Liver (tissue), 9 donors: ENCODE measurements around the gene KCTD4. TPM values are rescaled to one million over a fixed set of nuclear protein-coding genes. Genes with fewer than 3 reads are reported as not detected.

ENCODE experiments used
- DNase-seq: peaks from one replicate; pipeline ENCODE4 v3.0.0-alpha.2; 2017; ENCODE audit warnings: low spot score
- H3K27ac ChIP-seq, 2 donors: one replicate each; pipeline ENCODE4 v1.7.0; 2013; ENCODE audit warnings: inconsistent platforms in 2 of 2, low read length in 2 of 2, control low read depth in 1 of 2, low read depth in 1 of 2, mild to moderate bottlenecking in 1 of 2
- H3K27me3 ChIP-seq, 4 donors: one replicate each; pipeline versions ENCODE4 v1.6.1 to v1.7.0; 2013; ENCODE audit warnings: low read length in 3 of 4, inconsistent platforms in 1 of 4, mild to moderate bottlenecking in 1 of 4, moderate library complexity in 1 of 4; ENCODE audit not compliant: control insufficient read depth in 4 of 4, insufficient read depth in 4 of 4
- H3K36me3 ChIP-seq, 4 donors: one replicate each; pipeline versions ENCODE4 v1.6.1 to v1.7.0; 2013; ENCODE audit warnings: low read length in 3 of 4, mild to moderate bottlenecking in 3 of 4, low read depth in 1 of 4, moderate library complexity in 1 of 4; ENCODE audit not compliant: control insufficient read depth in 4 of 4, insufficient read depth in 3 of 4
- H3K4me1 ChIP-seq, 4 donors: one replicate each; pipeline versions ENCODE4 v1.6.1 to v1.7.0; 2013; ENCODE audit warnings: low read length in 3 of 4, mild to moderate bottlenecking in 3 of 4, moderate library complexity in 1 of 4; ENCODE audit not compliant: control insufficient read depth in 4 of 4, insufficient read depth in 4 of 4
- H3K4me3 ChIP-seq, 3 donors: one replicate each; pipeline versions ENCODE4 v1.6.1 to v1.7.0; 2013; ENCODE audit warnings: low read length in 3 of 3, control low read depth in 1 of 3, low read depth in 1 of 3, mild to moderate bottlenecking in 1 of 3
- H3K9ac ChIP-seq, 2 donors: one replicate each; pipeline ENCODE4 v1.7.0; 2013; ENCODE audit warnings: low read length in 2 of 2, mild to moderate bottlenecking in 2 of 2, moderate library complexity in 2 of 2, control low read depth in 1 of 2, low read depth in 1 of 2
- H3K9me3 ChIP-seq, 4 donors: one replicate each; pipeline versions ENCODE4 v1.6.1 to v1.7.0; 2013; ENCODE audit warnings: low read length in 3 of 4; ENCODE audit not compliant: control insufficient read depth in 4 of 4
- FOXA1 ChIP-seq: IDR thresholded peaks from 2 replicates; pipeline ENCODE4 v1.6.1; 2016; ENCODE audit warnings: antibody characterized with exemption
- FOXA2 ChIP-seq: IDR thresholded peaks from 2 replicates; pipeline ENCODE4 v1.6.1; 2016; ENCODE audit warnings: antibody characterized with exemption
- GABPA ChIP-seq, 2 donors: IDR thresholded peaks in 1 of 2; conservative IDR thresholded peaks in 1 of 2; 2 replicates each; pipeline ENCODE4 v1.6.1; 2016; ENCODE audit warnings: antibody characterized with exemption in 2 of 2, mild to moderate bottlenecking in 1 of 2, moderate library complexity in 1 of 2
- HNF4A ChIP-seq, 2 donors: conservative IDR thresholded peaks; 2 replicates each; pipeline ENCODE4 v1.6.1; 2016; ENCODE audit warnings: antibody characterized with exemption in 2 of 2, mild to moderate bottlenecking in 2 of 2
- HNF4G ChIP-seq: IDR thresholded peaks from 2 replicates; pipeline ENCODE4 v1.6.1; 2016; ENCODE audit warnings: antibody characterized with exemption
- JUND ChIP-seq, 2 donors: IDR thresholded peaks; 2 replicates each; pipeline ENCODE4 v1.6.1; 2016; ENCODE audit warnings: antibody characterized with exemption in 2 of 2
- NR2F2 ChIP-seq: IDR thresholded peaks from 2 replicates; pipeline ENCODE4 v1.6.1; 2016; ENCODE audit warnings: antibody characterized with exemption
- RAD21 ChIP-seq, 2 donors: IDR thresholded peaks; 2 replicates each; pipeline ENCODE4 v1.6.1; 2016; ENCODE audit warnings: antibody characterized with exemption in 2 of 2, mild to moderate bottlenecking in 2 of 2
- RXRA ChIP-seq, 2 donors: IDR thresholded peaks; 2 replicates each; pipeline ENCODE4 v1.6.1; 2017 to 2018; ENCODE audit warnings: antibody characterized with exemption in 2 of 2, mild to moderate bottlenecking in 1 of 2
- SP1 ChIP-seq: IDR thresholded peaks from 2 replicates; pipeline ENCODE4 v1.6.1; 2018; ENCODE audit warnings: antibody characterized with exemption, mild to moderate bottlenecking
- TAF1 ChIP-seq: conservative IDR thresholded peaks from 2 replicates; pipeline ENCODE4 v1.6.1; 2016; ENCODE audit warnings: antibody characterized with exemption, mild to moderate bottlenecking
- WGBS: extraction: QIAGEN DNeasy Blood & Tissue Kit; methylation state at CpG from one replicate; pipeline ENCODE4 v1.1.7; 2013; 5-methylcytosine and 5-hydroxymethylcytosine counted together
- polyA plus RNA-seq, 2 donors: library from polyadenylated mRNA; stranded (reverse) in 1 of 2; unstranded in 1 of 2; fragments of 200-250 nt in 1 of 2; fragments of >200 nt in 1 of 2; fragmentation: Nextera tagmentation in 1 of 2; extraction: Ambion mirVana in 1 of 2; gene quantifications; one replicate each; pipeline versions ENCODE4 v1.2.1 to v1.2.3, GENCODE V29; 2013 to 2015
- total RNA-seq, 2 donors: library from RNA; depleted of rRNA; stranded (reverse); fragments of >200 nt; gene quantifications; one replicate each; pipeline ENCODE4 v1.2.3, GENCODE V29; 2014
- TF ChIP-seq, protein P1 (sequence below): IDR thresholded peaks from 2 replicates; pipeline ENCODE4 v1.6.1; 2016; ENCODE audit warnings: antibody characterized with exemption
- TF ChIP-seq, protein P2 (sequence below): IDR thresholded peaks from 2 replicates; pipeline ENCODE4 v1.6.1; 2016; ENCODE audit warnings: antibody characterized with exemption
- TF ChIP-seq, protein P3 (sequence below): IDR thresholded peaks from 2 replicates; pipeline ENCODE4 v1.6.1; 2016; ENCODE audit warnings: antibody characterized with exemption, mild to moderate bottlenecking
- donor health status: healthy.
- donor health status: healthy.
- donor health status: healthy.
- donor health status: healthy.
- donor health status: healthy.

Gene KCTD4
- total and polyA plus RNA-seq, 4 donors: 0.19 TPM; not detected in 3

DNA sequence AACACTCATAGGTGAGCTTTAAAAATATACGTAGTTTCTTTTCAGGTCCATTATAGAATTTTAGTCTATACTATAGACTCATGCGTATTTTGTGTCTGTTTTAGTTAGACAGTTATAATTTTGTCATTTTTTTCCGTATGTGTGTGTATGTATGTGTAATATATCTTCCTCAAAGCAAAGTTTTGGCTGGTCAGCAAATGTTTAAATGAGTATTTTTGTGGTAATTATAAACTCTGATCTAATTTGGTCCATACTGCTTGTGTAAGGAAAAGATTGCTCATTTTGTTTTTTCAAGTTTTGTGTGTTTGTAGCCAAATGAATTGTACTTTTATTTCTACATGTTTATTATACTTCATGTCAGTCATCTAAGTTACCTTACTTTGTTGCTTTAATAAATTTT, 20.5 kb downstream of the KCTD4 start:
- TF ChIP-seq NR2F2 (no peak), FOXA2 (no peak), HNF4G (no peak), HNF4A (conservative IDR thresholded peaks at IDR 0.05) (no peak), JUND (IDR thresholded peaks at IDR 0.05) (no peak), RAD21 (IDR thresholded peaks at IDR 0.05) (no peak), FOXA1 (no peak), GABPA (IDR thresholded peaks at IDR 0.05 in 1 of 2, conservative IDR thresholded peaks at IDR 0.05 in 1 of 2) (no peak)
- TF ChIP-seq, protein P1, sequence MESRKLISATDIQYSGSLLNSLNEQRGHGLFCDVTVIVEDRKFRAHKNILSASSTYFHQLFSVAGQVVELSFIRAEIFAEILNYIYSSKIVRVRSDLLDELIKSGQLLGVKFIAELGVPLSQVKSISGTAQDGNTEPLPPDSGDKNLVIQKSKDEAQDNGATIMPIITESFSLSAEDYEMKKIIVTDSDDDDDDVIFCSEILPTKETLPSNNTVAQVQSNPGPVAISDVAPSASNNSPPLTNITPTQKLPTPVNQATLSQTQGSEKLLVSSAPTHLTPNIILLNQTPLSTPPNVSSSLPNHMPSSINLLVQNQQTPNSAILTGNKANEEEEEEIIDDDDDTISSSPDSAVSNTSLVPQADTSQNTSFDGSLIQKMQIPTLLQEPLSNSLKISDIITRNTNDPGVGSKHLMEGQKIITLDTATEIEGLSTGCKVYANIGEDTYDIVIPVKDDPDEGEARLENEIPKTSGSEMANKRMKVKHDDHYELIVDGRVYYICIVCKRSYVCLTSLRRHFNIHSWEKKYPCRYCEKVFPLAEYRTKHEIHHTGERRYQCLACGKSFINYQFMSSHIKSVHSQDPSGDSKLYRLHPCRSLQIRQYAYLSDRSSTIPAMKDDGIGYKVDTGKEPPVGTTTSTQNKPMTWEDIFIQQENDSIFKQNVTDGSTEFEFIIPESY: no peak
- TF ChIP-seq, protein P2, sequence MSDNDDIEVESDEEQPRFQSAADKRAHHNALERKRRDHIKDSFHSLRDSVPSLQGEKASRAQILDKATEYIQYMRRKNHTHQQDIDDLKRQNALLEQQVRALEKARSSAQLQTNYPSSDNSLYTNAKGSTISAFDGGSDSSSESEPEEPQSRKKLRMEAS: no peak
- TF ChIP-seq, protein P3, sequence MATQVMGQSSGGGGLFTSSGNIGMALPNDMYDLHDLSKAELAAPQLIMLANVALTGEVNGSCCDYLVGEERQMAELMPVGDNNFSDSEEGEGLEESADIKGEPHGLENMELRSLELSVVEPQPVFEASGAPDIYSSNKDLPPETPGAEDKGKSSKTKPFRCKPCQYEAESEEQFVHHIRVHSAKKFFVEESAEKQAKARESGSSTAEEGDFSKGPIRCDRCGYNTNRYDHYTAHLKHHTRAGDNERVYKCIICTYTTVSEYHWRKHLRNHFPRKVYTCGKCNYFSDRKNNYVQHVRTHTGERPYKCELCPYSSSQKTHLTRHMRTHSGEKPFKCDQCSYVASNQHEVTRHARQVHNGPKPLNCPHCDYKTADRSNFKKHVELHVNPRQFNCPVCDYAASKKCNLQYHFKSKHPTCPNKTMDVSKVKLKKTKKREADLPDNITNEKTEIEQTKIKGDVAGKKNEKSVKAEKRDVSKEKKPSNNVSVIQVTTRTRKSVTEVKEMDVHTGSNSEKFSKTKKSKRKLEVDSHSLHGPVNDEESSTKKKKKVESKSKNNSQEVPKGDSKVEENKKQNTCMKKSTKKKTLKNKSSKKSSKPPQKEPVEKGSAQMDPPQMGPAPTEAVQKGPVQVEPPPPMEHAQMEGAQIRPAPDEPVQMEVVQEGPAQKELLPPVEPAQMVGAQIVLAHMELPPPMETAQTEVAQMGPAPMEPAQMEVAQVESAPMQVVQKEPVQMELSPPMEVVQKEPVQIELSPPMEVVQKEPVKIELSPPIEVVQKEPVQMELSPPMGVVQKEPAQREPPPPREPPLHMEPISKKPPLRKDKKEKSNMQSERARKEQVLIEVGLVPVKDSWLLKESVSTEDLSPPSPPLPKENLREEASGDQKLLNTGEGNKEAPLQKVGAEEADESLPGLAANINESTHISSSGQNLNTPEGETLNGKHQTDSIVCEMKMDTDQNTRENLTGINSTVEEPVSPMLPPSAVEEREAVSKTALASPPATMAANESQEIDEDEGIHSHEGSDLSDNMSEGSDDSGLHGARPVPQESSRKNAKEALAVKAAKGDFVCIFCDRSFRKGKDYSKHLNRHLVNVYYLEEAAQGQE: no peak
- H3K27me3 ChIP-seq: no peaks in the 10 kb centered on the region
- WGBS: 98% methylated on average over 3 of the region's 3 CpGs
- H3K9me3 ChIP-seq: no peaks in the 10 kb centered on the region
- H3K4me3 ChIP-seq: no peak overlapping the region
- peaks cover 0 to 1% (median 0%) of the 10 kb centered on the region in 4 donors for H3K4me1 ChIP-seq
- no peak overlapping the region for H3K9ac ChIP-seq
- H3K36me3 ChIP-seq: peaks cover 0 to 5% (median 0%) of the 10 kb centered on the region in 4 donors
- H3K27ac ChIP-seq: no peak overlapping the region
- no peak for DNase-seq

DNA sequence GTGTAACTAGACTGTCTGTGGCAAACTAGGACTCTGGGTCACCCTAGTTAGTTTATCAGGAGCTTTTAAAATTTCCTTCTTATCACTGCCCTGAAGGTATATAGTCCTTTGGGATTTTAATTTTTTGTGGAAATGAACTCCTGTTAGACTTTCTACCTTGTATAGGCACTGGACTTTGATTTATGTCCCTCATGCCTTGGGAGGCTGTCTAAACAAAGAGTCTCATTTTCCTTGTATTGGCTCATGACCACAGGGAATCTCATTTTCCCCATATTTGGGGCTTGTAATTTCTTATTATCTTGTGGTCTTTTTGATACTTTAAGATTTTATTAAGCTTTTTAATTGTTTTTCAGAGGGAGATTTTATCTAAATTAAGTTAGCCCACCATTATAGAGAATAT, 21.4 kb downstream of the KCTD4 start:
- no peak for DNase-seq
- no peaks in the 10 kb centered on the region for H3K27me3 ChIP-seq
- H3K4me3 ChIP-seq: no peak overlapping the region
- TF ChIP-seq RXRA (IDR thresholded peaks at IDR 0.05): peak in 1 of 2 donors; percentile 13
- TF ChIP-seq JUND (IDR thresholded peaks at IDR 0.05): no peak
- no peak for TF ChIP-seq TAF1
- TF ChIP-seq, protein P1: no peak
- peak; percentile 35 for TF ChIP-seq SP1
- TF ChIP-seq HNF4G: peak; percentile 54
- peak; percentile 78 to 87 for TF ChIP-seq HNF4A (conservative IDR thresholded peaks at IDR 0.05)
- no peak overlapping the region for H3K27ac ChIP-seq
- no peaks in the 10 kb centered on the region for H3K9me3 ChIP-seq
- no peak overlapping the region for H3K9ac ChIP-seq
- H3K36me3 ChIP-seq: peaks cover 0 to 5% (median 0%) of the 10 kb centered on the region in 4 donors
- H3K4me1 ChIP-seq: peaks cover 0 to 1% (median 0%) of the 10 kb centered on the region in 4 donors
